ENCODE measurements around the gene HSP90AB1. TPM values are rescaled to one million over a fixed set of nuclear protein-coding genes. Genes with fewer than 3 reads are reported as not detected.
A peak's percentile ranks its signal among the peaks of the same experiment; 100 is the strongest.

HSP90AB1 gene
- total and polyA plus RNA-seq, 9 of the 15 experiments (the other 6 are each of a cell fraction or from before 2014, with no cell fraction given), result 1,780 to 3,358 (median 2,262) TPM

- TF ChIP-seq, protein P1, sequence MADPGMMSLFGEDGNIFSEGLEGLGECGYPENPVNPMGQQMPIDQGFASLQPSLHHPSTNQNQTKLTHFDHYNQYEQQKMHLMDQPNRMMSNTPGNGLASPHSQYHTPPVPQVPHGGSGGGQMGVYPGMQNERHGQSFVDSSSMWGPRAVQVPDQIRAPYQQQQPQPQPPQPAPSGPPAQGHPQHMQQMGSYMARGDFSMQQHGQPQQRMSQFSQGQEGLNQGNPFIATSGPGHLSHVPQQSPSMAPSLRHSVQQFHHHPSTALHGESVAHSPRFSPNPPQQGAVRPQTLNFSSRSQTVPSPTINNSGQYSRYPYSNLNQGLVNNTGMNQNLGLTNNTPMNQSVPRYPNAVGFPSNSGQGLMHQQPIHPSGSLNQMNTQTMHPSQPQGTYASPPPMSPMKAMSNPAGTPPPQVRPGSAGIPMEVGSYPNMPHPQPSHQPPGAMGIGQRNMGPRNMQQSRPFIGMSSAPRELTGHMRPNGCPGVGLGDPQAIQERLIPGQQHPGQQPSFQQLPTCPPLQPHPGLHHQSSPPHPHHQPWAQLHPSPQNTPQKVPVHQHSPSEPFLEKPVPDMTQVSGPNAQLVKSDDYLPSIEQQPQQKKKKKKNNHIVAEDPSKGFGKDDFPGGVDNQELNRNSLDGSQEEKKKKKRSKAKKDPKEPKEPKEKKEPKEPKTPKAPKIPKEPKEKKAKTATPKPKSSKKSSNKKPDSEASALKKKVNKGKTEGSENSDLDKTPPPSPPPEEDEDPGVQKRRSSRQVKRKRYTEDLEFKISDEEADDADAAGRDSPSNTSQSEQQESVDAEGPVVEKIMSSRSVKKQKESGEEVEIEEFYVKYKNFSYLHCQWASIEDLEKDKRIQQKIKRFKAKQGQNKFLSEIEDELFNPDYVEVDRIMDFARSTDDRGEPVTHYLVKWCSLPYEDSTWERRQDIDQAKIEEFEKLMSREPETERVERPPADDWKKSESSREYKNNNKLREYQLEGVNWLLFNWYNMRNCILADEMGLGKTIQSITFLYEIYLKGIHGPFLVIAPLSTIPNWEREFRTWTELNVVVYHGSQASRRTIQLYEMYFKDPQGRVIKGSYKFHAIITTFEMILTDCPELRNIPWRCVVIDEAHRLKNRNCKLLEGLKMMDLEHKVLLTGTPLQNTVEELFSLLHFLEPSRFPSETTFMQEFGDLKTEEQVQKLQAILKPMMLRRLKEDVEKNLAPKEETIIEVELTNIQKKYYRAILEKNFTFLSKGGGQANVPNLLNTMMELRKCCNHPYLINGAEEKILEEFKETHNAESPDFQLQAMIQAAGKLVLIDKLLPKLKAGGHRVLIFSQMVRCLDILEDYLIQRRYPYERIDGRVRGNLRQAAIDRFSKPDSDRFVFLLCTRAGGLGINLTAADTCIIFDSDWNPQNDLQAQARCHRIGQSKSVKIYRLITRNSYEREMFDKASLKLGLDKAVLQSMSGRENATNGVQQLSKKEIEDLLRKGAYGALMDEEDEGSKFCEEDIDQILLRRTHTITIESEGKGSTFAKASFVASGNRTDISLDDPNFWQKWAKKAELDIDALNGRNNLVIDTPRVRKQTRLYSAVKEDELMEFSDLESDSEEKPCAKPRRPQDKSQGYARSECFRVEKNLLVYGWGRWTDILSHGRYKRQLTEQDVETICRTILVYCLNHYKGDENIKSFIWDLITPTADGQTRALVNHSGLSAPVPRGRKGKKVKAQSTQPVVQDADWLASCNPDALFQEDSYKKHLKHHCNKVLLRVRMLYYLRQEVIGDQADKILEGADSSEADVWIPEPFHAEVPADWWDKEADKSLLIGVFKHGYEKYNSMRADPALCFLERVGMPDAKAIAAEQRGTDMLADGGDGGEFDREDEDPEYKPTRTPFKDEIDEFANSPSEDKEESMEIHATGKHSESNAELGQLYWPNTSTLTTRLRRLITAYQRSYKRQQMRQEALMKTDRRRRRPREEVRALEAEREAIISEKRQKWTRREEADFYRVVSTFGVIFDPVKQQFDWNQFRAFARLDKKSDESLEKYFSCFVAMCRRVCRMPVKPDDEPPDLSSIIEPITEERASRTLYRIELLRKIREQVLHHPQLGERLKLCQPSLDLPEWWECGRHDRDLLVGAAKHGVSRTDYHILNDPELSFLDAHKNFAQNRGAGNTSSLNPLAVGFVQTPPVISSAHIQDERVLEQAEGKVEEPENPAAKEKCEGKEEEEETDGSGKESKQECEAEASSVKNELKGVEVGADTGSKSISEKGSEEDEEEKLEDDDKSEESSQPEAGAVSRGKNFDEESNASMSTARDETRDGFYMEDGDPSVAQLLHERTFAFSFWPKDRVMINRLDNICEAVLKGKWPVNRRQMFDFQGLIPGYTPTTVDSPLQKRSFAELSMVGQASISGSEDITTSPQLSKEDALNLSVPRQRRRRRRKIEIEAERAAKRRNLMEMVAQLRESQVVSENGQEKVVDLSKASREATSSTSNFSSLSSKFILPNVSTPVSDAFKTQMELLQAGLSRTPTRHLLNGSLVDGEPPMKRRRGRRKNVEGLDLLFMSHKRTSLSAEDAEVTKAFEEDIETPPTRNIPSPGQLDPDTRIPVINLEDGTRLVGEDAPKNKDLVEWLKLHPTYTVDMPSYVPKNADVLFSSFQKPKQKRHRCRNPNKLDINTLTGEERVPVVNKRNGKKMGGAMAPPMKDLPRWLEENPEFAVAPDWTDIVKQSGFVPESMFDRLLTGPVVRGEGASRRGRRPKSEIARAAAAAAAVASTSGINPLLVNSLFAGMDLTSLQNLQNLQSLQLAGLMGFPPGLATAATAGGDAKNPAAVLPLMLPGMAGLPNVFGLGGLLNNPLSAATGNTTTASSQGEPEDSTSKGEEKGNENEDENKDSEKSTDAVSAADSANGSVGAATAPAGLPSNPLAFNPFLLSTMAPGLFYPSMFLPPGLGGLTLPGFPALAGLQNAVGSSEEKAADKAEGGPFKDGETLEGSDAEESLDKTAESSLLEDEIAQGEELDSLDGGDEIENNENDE (IDR thresholded peaks at IDR 0.05; ENCODE audit: low read depth, low read length), result no peak
- TF ChIP-seq ZNF184 (CRISPR knock-in tag; IDR thresholded peaks at IDR 0.05) (no peak), NCOA6 (IDR thresholded peaks at IDR 0.05) (no peak), ZNF133 (CRISPR knock-in tag; IDR thresholded peaks at IDR 0.05) (no peak), POLR2A (conservative IDR thresholded peaks at IDR 0.05) (peak; percentile 80), KLF10 (CRISPR knock-in tag; IDR thresholded peaks at IDR 0.05) (no peak), ERF (CRISPR knock-in tag; IDR thresholded peaks at IDR 0.05) (0 out of 2 replicates have a peak, but pooled peaks have one; percentile 26), TEAD4 (IDR thresholded peaks at IDR 0.05; ENCODE audit: low read length) (0 out of 2 replicates have a peak, but pooled peaks have one; percentile 24), TEAD4 (CRISPR knock-in tag; IDR thresholded peaks at IDR 0.05; ENCODE audit: borderline replicate concordance) (no peak; the same call in 1 of the 2 replicates), SP1 (CRISPR knock-in tag; IDR thresholded peaks at IDR 0.05) (peak; percentile 45)
- TF ChIP-seq, protein P2, sequence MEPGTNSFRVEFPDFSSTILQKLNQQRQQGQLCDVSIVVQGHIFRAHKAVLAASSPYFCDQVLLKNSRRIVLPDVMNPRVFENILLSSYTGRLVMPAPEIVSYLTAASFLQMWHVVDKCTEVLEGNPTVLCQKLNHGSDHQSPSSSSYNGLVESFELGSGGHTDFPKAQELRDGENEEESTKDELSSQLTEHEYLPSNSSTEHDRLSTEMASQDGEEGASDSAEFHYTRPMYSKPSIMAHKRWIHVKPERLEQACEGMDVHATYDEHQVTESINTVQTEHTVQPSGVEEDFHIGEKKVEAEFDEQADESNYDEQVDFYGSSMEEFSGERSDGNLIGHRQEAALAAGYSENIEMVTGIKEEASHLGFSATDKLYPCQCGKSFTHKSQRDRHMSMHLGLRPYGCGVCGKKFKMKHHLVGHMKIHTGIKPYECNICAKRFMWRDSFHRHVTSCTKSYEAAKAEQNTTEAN (CRISPR knock-in tag; IDR thresholded peaks at IDR 0.05), result no peak
- TF ChIP-seq, protein P3, sequence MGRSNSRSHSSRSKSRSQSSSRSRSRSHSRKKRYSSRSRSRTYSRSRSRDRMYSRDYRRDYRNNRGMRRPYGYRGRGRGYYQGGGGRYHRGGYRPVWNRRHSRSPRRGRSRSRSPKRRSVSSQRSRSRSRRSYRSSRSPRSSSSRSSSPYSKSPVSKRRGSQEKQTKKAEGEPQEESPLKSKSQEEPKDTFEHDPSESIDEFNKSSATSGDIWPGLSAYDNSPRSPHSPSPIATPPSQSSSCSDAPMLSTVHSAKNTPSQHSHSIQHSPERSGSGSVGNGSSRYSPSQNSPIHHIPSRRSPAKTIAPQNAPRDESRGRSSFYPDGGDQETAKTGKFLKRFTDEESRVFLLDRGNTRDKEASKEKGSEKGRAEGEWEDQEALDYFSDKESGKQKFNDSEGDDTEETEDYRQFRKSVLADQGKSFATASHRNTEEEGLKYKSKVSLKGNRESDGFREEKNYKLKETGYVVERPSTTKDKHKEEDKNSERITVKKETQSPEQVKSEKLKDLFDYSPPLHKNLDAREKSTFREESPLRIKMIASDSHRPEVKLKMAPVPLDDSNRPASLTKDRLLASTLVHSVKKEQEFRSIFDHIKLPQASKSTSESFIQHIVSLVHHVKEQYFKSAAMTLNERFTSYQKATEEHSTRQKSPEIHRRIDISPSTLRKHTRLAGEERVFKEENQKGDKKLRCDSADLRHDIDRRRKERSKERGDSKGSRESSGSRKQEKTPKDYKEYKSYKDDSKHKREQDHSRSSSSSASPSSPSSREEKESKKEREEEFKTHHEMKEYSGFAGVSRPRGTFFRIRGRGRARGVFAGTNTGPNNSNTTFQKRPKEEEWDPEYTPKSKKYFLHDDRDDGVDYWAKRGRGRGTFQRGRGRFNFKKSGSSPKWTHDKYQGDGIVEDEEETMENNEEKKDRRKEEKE (IDR thresholded peaks at IDR 0.05; ENCODE audit: borderline replicate concordance in 1 of 2, control insufficient read depth in 1 of 2, low read depth in 2 of 2, low read length in 1 of 2), result peak; percentile 1 to 44; a peak in 1 of 4 replicates
Measured at GRCh38 chr6:44255105-44255808, 8.4 kb downstream of the HSP90AB1 start (continued).

Measured in K562 (cell line).